Chondrocyte (in vitro differentiated cells): Measurements from ENCODE around the gene LALBA. TPM values are rescaled to one million over a fixed set of nuclear protein-coding genes. Genes with fewer than 3 reads are reported as not detected.
"Not testable (repeated sequence)": the region's sequence is repeated elsewhere in the genome, so short reads cannot be mapped to it uniquely, and the experiment has no call there.

Experiments
- DNase-seq: peaks from one replicate; pipeline ENCODE4 v3.0.0; 2021; ENCODE audit warnings: mixed read lengths, low spot score
- H3K27ac Mint-ChIP-seq: one replicate; pipeline ENCODE4 v1.8.0; 2021; ENCODE audit warnings: mild to moderate bottlenecking, moderate library complexity, mixed read lengths; ENCODE audit not compliant: unreplicated experiment
- H3K27me3 Mint-ChIP-seq: 2 replicates; pipeline ENCODE4 v1.8.0; 2021; ENCODE audit warnings: low read depth, mixed read lengths
- H3K36me3 Mint-ChIP-seq: 2 replicates; pipeline ENCODE4 v1.8.0; 2021; ENCODE audit warnings: low read depth, mixed read lengths
- H3K4me1 Mint-ChIP-seq: 2 replicates; pipeline ENCODE4 v1.8.0; 2021; ENCODE audit warnings: low read depth, mild to moderate bottlenecking, mixed read lengths
- H3K4me3 Mint-ChIP-seq: one replicate; pipeline ENCODE4 v1.8.0; 2021; ENCODE audit warnings: mild to moderate bottlenecking, moderate library complexity, mixed read lengths; ENCODE audit not compliant: unreplicated experiment
- H3K9me3 Mint-ChIP-seq: 2 replicates; pipeline ENCODE4 v1.8.0; 2021; ENCODE audit warnings: low read depth, mixed read lengths
- total RNA-seq: library from RNA; stranded (reverse); gene quantifications from 3 replicates; pipeline ENCODE4 v1.2.1, GENCODE V29; 2021
- TF ChIP-seq, protein P1 (sequence below): fragments of 200-600 bp; sonication (generic); IDR thresholded peaks from 2 replicates; pipeline ENCODE4 v1.5.0; 2021; ENCODE audit warnings: antibody characterized with exemption, mild to moderate bottlenecking, moderate library complexity

The LALBA gene
- total RNA-seq, 1 donor from 2014 or later = not detected

DNA sequence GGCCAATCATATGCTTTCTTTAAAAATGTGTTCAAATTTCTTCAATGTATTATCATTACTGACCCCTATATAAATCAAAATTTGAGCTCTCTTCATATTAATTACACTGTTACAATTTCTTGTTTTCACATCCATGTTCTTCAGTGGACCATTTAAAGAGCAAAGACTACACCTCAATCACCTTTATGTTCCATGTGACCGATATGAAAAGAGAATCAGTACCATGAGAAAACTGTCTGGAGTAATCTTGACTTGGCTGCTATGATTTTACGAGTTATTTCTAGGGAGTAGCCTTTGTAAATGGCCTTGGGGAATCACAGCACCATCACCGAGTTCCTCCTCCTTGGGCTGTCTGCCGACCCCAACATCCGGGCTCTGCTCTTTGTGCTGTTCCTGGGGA, 44.5 kb downstream of the LALBA start, which contains the start of gene OR8S1:
TSS of gene OR8S1 (plus strand) at position 301 of the 400 bp plus-strand sequence. CDS start at position 301, 0 bp downstream.
- no peak within 1 kb of the TSS for H3K4me3 Mint-ChIP-seq
- H3K9me3 Mint-ChIP-seq = no peaks in the 10 kb centered on the region
- peaks cover 4% of the 10 kb centered on the region for H3K27me3 Mint-ChIP-seq
- H3K36me3 Mint-ChIP-seq = no peaks in the 10 kb centered on the region
- no peak for DNase-seq
- TF ChIP-seq, protein P1, sequence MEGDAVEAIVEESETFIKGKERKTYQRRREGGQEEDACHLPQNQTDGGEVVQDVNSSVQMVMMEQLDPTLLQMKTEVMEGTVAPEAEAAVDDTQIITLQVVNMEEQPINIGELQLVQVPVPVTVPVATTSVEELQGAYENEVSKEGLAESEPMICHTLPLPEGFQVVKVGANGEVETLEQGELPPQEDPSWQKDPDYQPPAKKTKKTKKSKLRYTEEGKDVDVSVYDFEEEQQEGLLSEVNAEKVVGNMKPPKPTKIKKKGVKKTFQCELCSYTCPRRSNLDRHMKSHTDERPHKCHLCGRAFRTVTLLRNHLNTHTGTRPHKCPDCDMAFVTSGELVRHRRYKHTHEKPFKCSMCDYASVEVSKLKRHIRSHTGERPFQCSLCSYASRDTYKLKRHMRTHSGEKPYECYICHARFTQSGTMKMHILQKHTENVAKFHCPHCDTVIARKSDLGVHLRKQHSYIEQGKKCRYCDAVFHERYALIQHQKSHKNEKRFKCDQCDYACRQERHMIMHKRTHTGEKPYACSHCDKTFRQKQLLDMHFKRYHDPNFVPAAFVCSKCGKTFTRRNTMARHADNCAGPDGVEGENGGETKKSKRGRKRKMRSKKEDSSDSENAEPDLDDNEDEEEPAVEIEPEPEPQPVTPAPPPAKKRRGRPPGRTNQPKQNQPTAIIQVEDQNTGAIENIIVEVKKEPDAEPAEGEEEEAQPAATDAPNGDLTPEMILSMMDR = no peak
- no peaks in the 10 kb centered on the region for H3K4me1 Mint-ChIP-seq
- no peak within 1 kb of the TSS for H3K27ac Mint-ChIP-seq

DNA sequence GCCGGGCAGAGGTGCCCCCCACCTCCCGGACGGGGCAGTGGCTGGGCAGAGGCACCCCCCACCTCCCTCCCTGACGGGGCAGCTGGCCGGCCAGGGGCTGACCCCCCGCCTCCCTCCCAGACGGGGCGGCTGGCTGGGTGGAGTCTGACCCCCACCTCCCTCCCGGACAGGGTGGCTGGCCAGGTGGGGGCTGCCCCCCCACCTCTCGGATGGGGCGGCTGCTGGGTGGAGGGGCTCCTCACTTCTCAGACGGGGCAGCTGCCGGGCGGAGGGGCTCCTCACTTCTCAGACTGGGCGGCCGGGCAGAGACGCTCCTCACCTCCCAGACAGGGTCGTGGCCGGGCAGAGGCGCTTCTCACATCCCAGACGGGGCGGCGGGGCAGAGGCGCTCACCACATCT, 49.5 kb downstream of the LALBA start:
- DNase-seq, H3K9me3 Mint-ChIP-seq, H3K4me1 Mint-ChIP-seq, H3K27ac Mint-ChIP-seq, H3K36me3 Mint-ChIP-seq, H3K4me3 Mint-ChIP-seq, H3K27me3 Mint-ChIP-seq: not testable (repeated sequence)

Other genes starting within 250 kb of the LALBA start
- gene ZNF641, start 219.1 kb downstream of the LALBA start, total RNA-seq = 8.4 to 12.8 TPM (median 11.1 TPM) in 3 replicates
- gene ANP32D, start 97.5 kb downstream of the LALBA start, total RNA-seq = not detected in 3 replicates
- gene C12orf54, start 87.5 kb downstream of the LALBA start, total RNA-seq = not detected in 3 replicates
- not detected in 3 replicates for gene OR8S1, start 44.4 kb downstream of the LALBA start, total RNA-seq
- 26.5 to 29.6 TPM (median 29.0 TPM) in 3 replicates for gene KANSL2, start 112.2 kb upstream of the LALBA start, total RNA-seq
- gene CCNT1, start 146.7 kb upstream of the LALBA start, total RNA-seq = 26.4 to 34.9 TPM (median 28.9 TPM) in 3 replicates
- gene ADCY6, start 219.0 kb upstream of the LALBA start, total RNA-seq = 54.9 to 57.6 TPM (median 57.2 TPM) in 3 replicates
- gene CACNB3, start 248.4 kb upstream of the LALBA start, total RNA-seq = 57.5 to 72.6 TPM (median 69.5 TPM) in 3 replicates